Activated naive CD4-positive, alpha-beta T cell treated with anti-CD3 and anti-CD28 coated beads for 36 hours (primary cell): Measurements from ENCODE around the gene ETS1. TPM values are rescaled to one million over a fixed set of nuclear protein-coding genes. Genes with fewer than 3 reads are reported as not detected.

Source experiments
- CTCF ChIA-PET: fragments of 350-600 bp; sonication (Branson Sonifier 250); formaldehyde crosslinking; loops from one replicate; lab custom pipeline; 2021; ENCODE audit warnings: antibody characterized with exemption; lab: Charles Lee
- DNase-seq: peaks from one replicate; pipeline ENCODE4 v3.0.0-alpha.2; 2020
- H3K27ac Mint-ChIP-seq: one replicate; pipeline ENCODE4 v1.8.0; 2021; ENCODE audit warnings: mild to moderate bottlenecking, mixed read lengths
- H3K27me3 Mint-ChIP-seq: one replicate; pipeline ENCODE4 v1.8.0; 2021; ENCODE audit warnings: low read depth, mixed read lengths
- H3K36me3 Mint-ChIP-seq: one replicate; pipeline ENCODE4 v1.8.0; 2021; ENCODE audit warnings: low read depth, mixed read lengths
- H3K4me1 Mint-ChIP-seq: one replicate; pipeline ENCODE4 v1.8.0; 2021; ENCODE audit warnings: low read depth, mixed read lengths
- H3K4me3 Mint-ChIP-seq: one replicate; pipeline ENCODE4 v1.8.0; 2021; ENCODE audit warnings: mild to moderate bottlenecking, moderate library complexity, mixed read lengths
- H3K9me3 Mint-ChIP-seq: one replicate; pipeline ENCODE4 v1.8.0; 2021; ENCODE audit warnings: mixed read lengths
- intact Hi-C: fragments of 100-400 bp; cut with micrococcal nuclease; formaldehyde crosslinking; loops from one replicate; pipeline ENCODE4 v1.15.1; 2023
- total RNA-seq, 2 experiments: library from RNA; stranded (reverse); gene quantifications; one replicate each; pipeline ENCODE4 v1.2.3, GENCODE V29; 2021

The ETS1 gene
- total RNA-seq, 2 experiments from 2014 or later: 336 to 338 TPM

GRCh38 chr11:128603003-128603696 lies 15.8 kb upstream of the ETS1 start:
- no peak for DNase-seq
- intact Hi-C loops: no loop called here
- Mint-ChIP-seq H3K36me3 (no peaks in the 10 kb centered on the region), H3K9me3 (no peaks in the 10 kb centered on the region), H3K27ac (no peak overlapping the region), H3K4me3 (no peak overlapping the region), H3K27me3 (no peaks in the 10 kb centered on the region), H3K4me1 (peaks cover 59% of the 10 kb centered on the region)
- CTCF ChIA-PET: interaction anchor here (0.7 to 3.4 kb wide), 6 partner anchors 14 to 313 kb away, joined by 3 to 24 read pairs (median 3); no protein-coding TSS in a partner anchor

GRCh38 chr11:128599729-128600128 lies 12.4 kb upstream of the ETS1 start:
- no peak for DNase-seq
- Mint-ChIP-seq H3K27ac (no peak overlapping the region), H3K36me3 (no peaks in the 10 kb centered on the region), H3K4me3 (no peak overlapping the region), H3K4me1 (peaks cover 70% of the 10 kb centered on the region), H3K9me3 (no peaks in the 10 kb centered on the region), H3K27me3 (no peaks in the 10 kb centered on the region)
- CTCF ChIA-PET: interaction anchor here (2.6 kb wide), 1 partner anchor 8 kb away, joined by 8 read pairs; no protein-coding TSS in a partner anchor
- intact Hi-C loops: loop anchor here (1.0 kb wide), 1 partner anchor 12 kb away; no protein-coding TSS in a partner anchor

- CTCF ChIA-PET: interaction anchor here (0.6 to 2.6 kb wide), 3 partner anchors 10 to 1214 kb away, joined by 3 to 8 read pairs (median 3); no protein-coding TSS in a partner anchor
- Mint-ChIP-seq H3K9me3 (no peaks in the 10 kb centered on the region), H3K36me3 (no peaks in the 10 kb centered on the region), H3K4me3 (no peak overlapping the region), H3K27ac (no peak overlapping the region), H3K4me1 (peaks cover 61% of the 10 kb centered on the region), H3K27me3 (no peaks in the 10 kb centered on the region)
- DNase-seq: no peak
- intact Hi-C loops: loop anchor here (1.0 kb wide), 1 partner anchor 13 kb away; no protein-coding TSS in a partner anchor
Measured at GRCh38 chr11:128598506-128599150, 11.3 kb upstream of the ETS1 start.

- H3K27ac Mint-ChIP-seq: no peak overlapping the region
- no peaks in the 10 kb centered on the region for H3K9me3 Mint-ChIP-seq
- no peaks in the 10 kb centered on the region for H3K27me3 Mint-ChIP-seq
- no peaks in the 10 kb centered on the region for H3K36me3 Mint-ChIP-seq
- H3K4me3 Mint-ChIP-seq: no peak overlapping the region
- no peak for DNase-seq
- CTCF ChIA-PET: interaction anchor here (0.6 to 2.6 kb wide), 3 partner anchors 10 to 34 kb away, joined by 3 to 8 read pairs (median 3); no protein-coding TSS in a partner anchor
- H3K4me1 Mint-ChIP-seq: peaks cover 56% of the 10 kb centered on the region
- intact Hi-C loops: no loop called here
Measured at GRCh38 chr11:128598096-128598495, 10.7 kb upstream of the ETS1 start.

- no peaks in the 10 kb centered on the region for H3K9me3 Mint-ChIP-seq
- intact Hi-C loops: no loop called here
- no peaks in the 10 kb centered on the region for H3K27me3 Mint-ChIP-seq
- H3K4me1 Mint-ChIP-seq: peaks cover 52% of the 10 kb centered on the region
- no peak for DNase-seq
- H3K27ac Mint-ChIP-seq: no peak overlapping the region
- no peak overlapping the region for H3K4me3 Mint-ChIP-seq
- no peaks in the 10 kb centered on the region for H3K36me3 Mint-ChIP-seq
- CTCF ChIA-PET: interaction anchor here (0.6 kb wide), 1 partner anchor 35 kb away, joined by 3 read pairs; no protein-coding TSS in a partner anchor
Measured at GRCh38 chr11:128597209-128597608, 9.9 kb upstream of the ETS1 start.

- intact Hi-C loops: no loop called here
- CTCF ChIA-PET: interaction anchor here (0.7 to 1.1 kb wide), 3 partner anchors 14 to 226 kb away, joined by 3 read pairs; no protein-coding TSS in a partner anchor
- H3K36me3 Mint-ChIP-seq: no peaks in the 10 kb centered on the region
Measured at GRCh38 chr11:128596250-128596649, 8.9 kb upstream of the ETS1 start.

GRCh38 chr11:128595775-128596174 lies 8.4 kb upstream of the ETS1 start:
- H3K36me3 Mint-ChIP-seq: no peaks in the 10 kb centered on the region
- intact Hi-C loops: no loop called here
- no peak overlapping the region for H3K27ac Mint-ChIP-seq
- DNase-seq: no peak
- CTCF ChIA-PET: interaction anchor here (0.7 to 1.1 kb wide), 4 partner anchors 15 to 573 kb away, joined by 3 read pairs; no protein-coding TSS in a partner anchor
- peaks cover 48% of the 10 kb centered on the region for H3K4me1 Mint-ChIP-seq
- no peaks in the 10 kb centered on the region for H3K27me3 Mint-ChIP-seq
- H3K4me3 Mint-ChIP-seq: no peak overlapping the region
- H3K9me3 Mint-ChIP-seq: no peaks in the 10 kb centered on the region

More at GRCh38 chr11:128596250-128596649, 8.9 kb upstream of the ETS1 start:
- Mint-ChIP-seq H3K4me3 (no peak overlapping the region), H3K4me1 (peaks cover 48% of the 10 kb centered on the region), H3K27ac (no peak overlapping the region), H3K9me3 (no peaks in the 10 kb centered on the region), H3K27me3 (no peaks in the 10 kb centered on the region)
- no peak for DNase-seq

GRCh38 chr11:128595221-128595620 lies 7.9 kb upstream of the ETS1 start:
- no peaks in the 10 kb centered on the region for H3K27me3 Mint-ChIP-seq
- CTCF ChIA-PET: interaction anchor here (0.7 kb wide), 1 partner anchor 573 kb away, joined by 3 read pairs; no protein-coding TSS in a partner anchor
- DNase-seq: no peak
- H3K27ac Mint-ChIP-seq: no peak overlapping the region
- H3K4me1 Mint-ChIP-seq: peaks cover 43% of the 10 kb centered on the region
- no peaks in the 10 kb centered on the region for H3K9me3 Mint-ChIP-seq
- intact Hi-C loops: no loop called here
- H3K4me3 Mint-ChIP-seq: no peak overlapping the region
- no peaks in the 10 kb centered on the region for H3K36me3 Mint-ChIP-seq

GRCh38 chr11:128594226-128594625 lies 6.9 kb upstream of the ETS1 start:
- no peak overlapping the region for H3K27ac Mint-ChIP-seq

GRCh38 chr11:128593281-128593680 lies 5.9 kb upstream of the ETS1 start:
- CTCF ChIA-PET: interaction anchor here (1.2 kb wide), 1 partner anchor 37 kb away, joined by 6 read pairs; no protein-coding TSS in a partner anchor
- intact Hi-C loops: no loop called here
- H3K9me3 Mint-ChIP-seq: no peaks in the 10 kb centered on the region

More at GRCh38 chr11:128594226-128594625, 6.9 kb upstream of the ETS1 start:
- Mint-ChIP-seq H3K9me3 (no peaks in the 10 kb centered on the region), H3K36me3 (no peaks in the 10 kb centered on the region), H3K4me1 (peaks cover 34% of the 10 kb centered on the region), H3K4me3 (no peak overlapping the region), H3K27me3 (no peaks in the 10 kb centered on the region)
- intact Hi-C loops: no loop called here
- CTCF ChIA-PET: no interaction called here
- no peak for DNase-seq

GRCh38 chr11:128592454-128592853 lies 5.1 kb upstream of the ETS1 start:
- Mint-ChIP-seq H3K4me3 (no peak overlapping the region), H3K27ac (no peak overlapping the region), H3K9me3 (no peaks in the 10 kb centered on the region), H3K36me3 (no peaks in the 10 kb centered on the region), H3K27me3 (no peaks in the 10 kb centered on the region), H3K4me1 (peaks cover 22% of the 10 kb centered on the region)
- CTCF ChIA-PET: interaction anchor here (0.6 to 1.5 kb wide), 4 partner anchors 10 to 305 kb away, joined by 3 to 6 read pairs (median 4); no protein-coding TSS in a partner anchor
- intact Hi-C loops: no loop called here
- no peak for DNase-seq

More at GRCh38 chr11:128593281-128593680, 5.9 kb upstream of the ETS1 start:
- DNase-seq: no peak
- Mint-ChIP-seq H3K27me3 (no peaks in the 10 kb centered on the region), H3K4me1 (peaks cover 25% of the 10 kb centered on the region), H3K4me3 (no peak overlapping the region), H3K36me3 (no peaks in the 10 kb centered on the region), H3K27ac (no peak overlapping the region)

GRCh38 chr11:128590587-128590986 lies 3.2 kb upstream of the ETS1 start:
- Mint-ChIP-seq H3K27ac (no peak overlapping the region), H3K4me1 (peaks cover 8% of the 10 kb centered on the region), H3K9me3 (no peaks in the 10 kb centered on the region), H3K36me3 (no peaks in the 10 kb centered on the region), H3K4me3 (no peak overlapping the region), H3K27me3 (no peaks in the 10 kb centered on the region)
- no peak for DNase-seq
- intact Hi-C loops: no loop called here
- CTCF ChIA-PET: no interaction called here
